SU-DHL-6 (cell line): ENCODE measurements around the gene GIGYF2.

Experiments
- CTCF ChIP-seq: fragments of 200-600 bp; sonication (generic); IDR thresholded peaks from one replicate; pipeline ENCODE4 v1.5.1; 2017; ENCODE audit warnings: antibody characterized with exemption, mild to moderate bottlenecking, low read length, moderate library complexity; ENCODE audit not compliant: insufficient read depth, poor library complexity, severe bottlenecking
- EZH2phosphoT487 ChIP-seq: fragments of 200-600 bp; sonication (generic), shearing (Covaris generic); conservative IDR thresholded peaks from 2 replicates; pipeline ENCODE4 v1.6.1; 2018; ENCODE audit warnings: mild to moderate bottlenecking, antibody characterized with exemption, low read length, moderate library complexity, mixed read lengths

DNA sequence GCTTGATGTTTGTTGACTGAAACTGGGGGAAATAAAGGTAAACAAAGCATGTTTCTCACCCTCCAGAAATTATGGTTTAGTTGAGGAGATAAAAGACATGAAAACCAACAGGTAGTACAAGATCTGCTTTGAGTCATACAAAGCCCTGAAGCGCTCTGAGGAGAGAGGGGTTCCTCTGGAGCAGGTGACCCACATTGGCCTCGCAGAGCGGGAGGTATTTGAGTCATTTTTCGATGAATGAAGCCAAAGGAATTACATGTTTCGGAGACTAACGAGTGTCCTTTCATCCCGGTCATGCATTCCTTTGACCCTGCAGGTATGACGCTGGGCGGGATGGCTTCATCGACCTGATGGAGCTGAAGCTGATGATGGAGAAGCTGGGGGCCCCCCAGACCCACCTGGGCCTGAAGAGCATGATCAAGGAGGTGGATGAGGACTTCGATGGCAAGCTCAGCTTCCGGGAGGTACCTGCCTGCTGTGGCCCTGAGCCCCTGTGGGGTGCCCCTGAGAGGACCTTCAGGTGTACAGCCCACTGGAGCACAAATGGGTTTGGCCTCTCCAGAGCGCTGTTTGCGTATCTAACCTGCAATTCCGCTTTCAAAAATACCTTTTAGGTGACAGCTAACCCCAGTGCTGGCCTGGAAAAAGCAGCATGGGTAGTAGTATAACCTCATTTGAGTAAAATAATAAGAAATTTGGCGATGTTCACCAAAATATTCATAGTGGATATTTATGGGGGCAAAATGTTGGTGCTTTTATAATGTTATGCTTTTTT lies 34.5 kb upstream of the GIGYF2 start:
- no peak for TF ChIP-seq CTCF
- no peak for TF ChIP-seq EZH2phosphoT487
